ENCODE data around the gene CASQ1. TPM values are rescaled to one million over a fixed set of nuclear protein-coding genes. Genes with fewer than 3 reads are reported as not detected.

Gene CASQ1
- total RNA-seq, 4 donors from 2014 or later: 2.9 to 4.9 (median 4.6) TPM

GRCh38 chr1:160226623-160227022, 36.2 kb downstream of the CASQ1 start:
- H3K27ac ChIP-seq (replicated peaks in 1 of 4): no peak overlapping the region
- DNase-seq (ENCODE audit: extremely low spot score): no peak
- WGBS: 79% methylated on average over 2 of the region's 2 CpGs
- TF ChIP-seq CTCF (IDR thresholded peaks at IDR 0.05): no peak
- peaks cover 65 to 100% (median 96%) of the 10 kb centered on the region in 4 donors for H3K36me3 ChIP-seq
- no peak overlapping the region for H3K4me3 ChIP-seq
- no peaks in the 10 kb centered on the region for H3K27me3 ChIP-seq
- intact Hi-C loops (cut with DNase I): no loop called here
- H3K9me3 ChIP-seq: no peaks in the 10 kb centered on the region
- H3K4me1 ChIP-seq: peaks cover 0 to 6% (median 0%) of the 10 kb centered on the region in 4 donors

- DNase-seq (ENCODE audit: extremely low spot score): no peak
- H3K9me3 ChIP-seq: no peaks in the 10 kb centered on the region
- no peaks in the 10 kb centered on the region for H3K27me3 ChIP-seq
- peaks cover 69 to 100% (median 96%) of the 10 kb centered on the region in 4 donors for H3K36me3 ChIP-seq
- H3K4me3 ChIP-seq: no peak overlapping the region
- intact Hi-C loops (cut with DNase I): no loop called here
- peaks cover 0 to 6% (median 0%) of the 10 kb centered on the region in 4 donors for H3K4me1 ChIP-seq
- TF ChIP-seq POLR2AphosphoS5 (IDR thresholded peaks at IDR 0.05) (no peak), CTCF (IDR thresholded peaks at IDR 0.05) (no peak), EP300 (IDR thresholded peaks at IDR 0.05) (no peak), POLR2A (IDR thresholded peaks at IDR 0.05; ENCODE audit: low read depth) (no peak)
- H3K27ac ChIP-seq (replicated peaks in 1 of 4): no peak overlapping the region
- whole genome bisulfite sequencing: 99% methylated on average over 4 of the region's 4 CpGs
Observed at GRCh38 chr1:160227034-160227433, 36.7 kb downstream of the CASQ1 start.

GRCh38 chr1:160227561-160227960, 37.2 kb downstream of the CASQ1 start:
- Histone ChIP-seq H3K36me3 (peaks cover 70 to 100% (median 96%) of the 10 kb centered on the region in 4 donors), H3K9me3 (no peaks in the 10 kb centered on the region), H3K27ac (replicated peaks in 1 of 4) (no peak overlapping the region), H3K4me1 (peaks cover 0 to 6% (median 0%) of the 10 kb centered on the region in 4 donors), H3K27me3 (no peaks in the 10 kb centered on the region), H3K4me3 (no peak overlapping the region)
- DNase-seq (ENCODE audit: extremely low spot score): no peak
- no peak for TF ChIP-seq EP300 (IDR thresholded peaks at IDR 0.05)
- no peak for TF ChIP-seq POLR2A (IDR thresholded peaks at IDR 0.05; ENCODE audit: low read depth)
- TF ChIP-seq POLR2AphosphoS5 (IDR thresholded peaks at IDR 0.05): no peak
- TF ChIP-seq CTCF (IDR thresholded peaks at IDR 0.05): no peak
- 100% methylated on average over 1 of the region's 1 CpG for WGBS
- intact Hi-C loops (cut with DNase I): no loop called here

GRCh38 chr1:160228431-160228830, 38.1 kb downstream of the CASQ1 start:
- Histone ChIP-seq H3K4me3 (no peak overlapping the region), H3K4me1 (peaks cover 0 to 6% (median under 1%) of the 10 kb centered on the region in 4 donors), H3K9me3 (no peaks in the 10 kb centered on the region), H3K27me3 (no peaks in the 10 kb centered on the region), H3K27ac (replicated peaks in 1 of 4) (no peak overlapping the region), H3K36me3 (peaks cover 61 to 100% (median 91%) of the 10 kb centered on the region in 4 donors)
- intact Hi-C loops (cut with DNase I): no loop called here
- DNase-seq (ENCODE audit: extremely low spot score): no peak
- no peak for TF ChIP-seq POLR2AphosphoS5 (IDR thresholded peaks at IDR 0.05)
- TF ChIP-seq CTCF (IDR thresholded peaks at IDR 0.05): no peak
- TF ChIP-seq EP300 (IDR thresholded peaks at IDR 0.05): no peak
- TF ChIP-seq POLR2A (IDR thresholded peaks at IDR 0.05; ENCODE audit: low read depth): no peak

- peaks cover 0 to 16% (median 2%) of the 10 kb centered on the region in 4 donors for H3K4me1 ChIP-seq
- intact Hi-C loops (cut with DNase I): no loop called here
- H3K4me3 ChIP-seq: no peak overlapping the region
- TF ChIP-seq CTCF (IDR thresholded peaks at IDR 0.05) (no peak), POLR2AphosphoS5 (IDR thresholded peaks at IDR 0.05) (no peak), EP300 (IDR thresholded peaks at IDR 0.05) (no peak), POLR2A (IDR thresholded peaks at IDR 0.05; ENCODE audit: low read depth) (no peak)
- no peak for DNase-seq (ENCODE audit: extremely low spot score)
- no peaks in the 10 kb centered on the region for H3K9me3 ChIP-seq
- H3K36me3 ChIP-seq: peaks cover 68 to 99% (median 85%) of the 10 kb centered on the region in 4 donors
- no peaks in the 10 kb centered on the region for H3K27me3 ChIP-seq
- no peak overlapping the region for H3K27ac ChIP-seq (replicated peaks in 1 of 4)
Observed at GRCh38 chr1:160232911-160233310, 42.5 kb downstream of the CASQ1 start.

All from esophagus muscularis mucosa (tissue), 4 donors.